ENCODE measurements around the gene SLC35A3.

The SLC35A3 gene

GRCh38 chr1:100009458-100009857 lies 39.7 kb downstream of the SLC35A3 start:
- no peak for TF ChIP-seq CTCF (conservative IDR thresholded peaks at IDR 0.05)
- no peak overlapping the region for H3K27ac ChIP-seq

- H3K27ac ChIP-seq: no peak overlapping the region
- no peak for TF ChIP-seq CTCF (conservative IDR thresholded peaks at IDR 0.05)
These were observed 41.0 kb downstream of the SLC35A3 start for GRCh38 chr1:100010804-100011203.

GRCh38 chr1:100019220-100019619 lies 49.4 kb downstream of the SLC35A3 start:
- TF ChIP-seq CTCF (conservative IDR thresholded peaks at IDR 0.05): no peak
- no peak overlapping the region for H3K27ac ChIP-seq

- H3K27ac ChIP-seq: no peak overlapping the region
- no peak for TF ChIP-seq CTCF (conservative IDR thresholded peaks at IDR 0.05)
These were observed 53.7 kb downstream of the SLC35A3 start for GRCh38 chr1:100023482-100023881.

GRCh38 chr1:100027212-100027611 lies 57.4 kb downstream of the SLC35A3 start:
- no peak for TF ChIP-seq CTCF (conservative IDR thresholded peaks at IDR 0.05)
- no peak overlapping the region for H3K27ac ChIP-seq

- no peak for TF ChIP-seq CTCF (conservative IDR thresholded peaks at IDR 0.05)
- no peak overlapping the region for H3K27ac ChIP-seq
These were observed 59.0 kb downstream of the SLC35A3 start for GRCh38 chr1:100028765-100029164.

GRCh38 chr1:100034470-100034869 lies 64.7 kb downstream of the SLC35A3 start:
- TF ChIP-seq CTCF (conservative IDR thresholded peaks at IDR 0.05): peak; percentile 70
- H3K27ac ChIP-seq: peak overlapping the region; percentile 40

GRCh38 chr1:100035214-100035613 lies 65.4 kb downstream of the SLC35A3 start:
- peak overlapping the region; percentile 40 for H3K27ac ChIP-seq
- no peak for TF ChIP-seq CTCF (conservative IDR thresholded peaks at IDR 0.05)

Data from VCaP (cell line).